Measurements from ENCODE around the gene FES.

The FES gene

DNA sequence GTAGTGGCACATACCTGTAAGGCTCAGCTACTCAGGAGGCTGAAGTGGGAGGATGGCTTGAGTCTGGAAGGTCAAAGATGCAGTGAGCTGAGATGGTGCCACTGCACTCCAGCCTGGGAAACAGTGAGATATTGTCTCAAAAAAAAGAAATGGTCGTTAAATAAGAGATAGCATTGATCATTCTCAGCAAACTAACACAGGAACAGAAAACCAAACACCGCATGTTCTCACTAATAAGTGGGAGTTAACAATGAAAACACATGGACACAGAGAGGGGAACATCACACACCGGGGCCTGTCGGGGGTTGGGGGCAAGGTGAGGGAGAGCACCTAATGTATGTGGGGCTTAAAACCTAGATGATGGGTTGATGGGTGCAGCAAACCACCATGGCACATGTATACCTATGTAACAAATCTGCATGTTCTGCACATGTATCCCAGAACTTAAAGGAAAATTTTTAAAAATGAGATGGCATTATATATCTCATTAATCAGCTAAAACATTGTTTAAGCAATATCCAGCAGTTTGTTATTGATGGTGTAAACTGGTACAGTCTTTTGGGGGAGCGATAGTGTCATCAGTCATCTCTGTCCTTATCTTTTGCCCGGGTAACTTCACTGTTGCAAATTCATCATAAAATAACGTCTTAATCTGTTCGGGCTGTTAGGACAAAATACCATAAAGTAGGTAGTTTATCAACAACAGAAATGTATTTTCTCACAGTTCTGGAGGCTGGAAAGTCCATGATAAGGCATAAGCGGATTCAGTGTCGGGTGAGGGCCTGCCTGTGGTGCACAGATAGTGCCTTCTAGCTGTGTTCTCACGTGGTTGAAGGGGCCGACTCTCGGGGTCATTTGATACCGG lies 17.1 kb downstream of the FES start:
- peak overlapping the region; percentile 70 for H3K4me3 ChIP-seq (replicated peaks; ENCODE audit: low read depth, low read length)
- DNase-seq (ENCODE audit: low read depth): no peak
- no peak for TF ChIP-seq CTCF (IDR thresholded peaks at IDR 0.05; ENCODE audit: low read length, missing control alignments)

GRCh38 chr15:90902040-90902839 lies 17.9 kb downstream of the FES start:
- peak overlapping the region; percentile 70 for H3K4me3 ChIP-seq (replicated peaks; ENCODE audit: low read depth, low read length)
- DNase-seq (ENCODE audit: low read depth): peak; percentile 82
- peak; percentile 76 for TF ChIP-seq CTCF (IDR thresholded peaks at IDR 0.05; ENCODE audit: low read length, missing control alignments)

GRCh38 chr15:90902840-90903732 lies 18.8 kb downstream of the FES start, which contains the start of gene MAN2A2:
TSS of gene MAN2A2 (plus strand) at chr15:90903302. CDS start at chr15:90904208, 906 bp downstream.
- peak within 1 kb of the TSS; percentile 70 for H3K4me3 ChIP-seq (replicated peaks; ENCODE audit: low read depth, low read length)
- DNase-seq (ENCODE audit: low read depth): peak; percentile 33
- TF ChIP-seq CTCF (IDR thresholded peaks at IDR 0.05; ENCODE audit: low read length, missing control alignments): no peak

DNA sequence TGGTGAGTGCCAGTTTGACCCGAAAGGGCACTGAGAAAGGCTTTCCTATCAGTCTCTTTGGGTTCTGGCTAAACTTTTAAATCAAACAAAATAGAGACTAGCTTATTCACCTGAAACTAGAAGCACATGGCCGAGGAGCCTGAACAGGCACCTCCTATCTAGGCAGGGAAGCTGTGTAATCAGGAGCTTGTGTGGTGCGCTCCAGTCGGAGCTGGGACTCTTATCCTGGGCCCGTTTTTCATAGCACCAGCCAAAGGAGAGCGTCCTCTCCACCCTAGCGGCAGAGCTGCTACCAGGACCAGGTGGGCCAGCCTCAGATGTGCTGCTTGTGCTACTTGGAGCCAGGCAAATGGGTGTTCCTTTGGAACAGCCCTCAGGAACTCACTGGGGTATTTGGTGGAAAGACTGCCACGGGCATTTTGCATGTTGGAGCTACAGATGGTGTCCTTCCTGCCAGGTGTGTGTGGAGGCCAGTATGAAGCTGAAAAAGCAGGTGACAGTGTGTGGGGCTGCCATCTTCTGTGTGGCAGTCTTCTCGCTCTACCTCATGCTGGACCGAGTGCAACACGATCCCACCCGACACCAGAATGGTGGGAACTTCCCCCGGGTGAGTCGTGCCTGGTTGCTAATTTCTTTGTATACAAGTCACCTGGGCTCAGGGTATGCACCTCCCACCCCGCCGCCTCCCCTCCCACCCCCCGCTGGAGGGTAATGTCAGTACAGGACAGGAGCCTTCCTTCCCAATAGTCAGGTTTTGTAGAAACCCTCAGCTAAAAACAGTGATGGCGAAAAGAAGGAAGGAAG lies 19.6 kb downstream of the FES start:
- no peak for TF ChIP-seq CTCF (IDR thresholded peaks at IDR 0.05; ENCODE audit: low read length, missing control alignments)
- DNase-seq (ENCODE audit: low read depth): no peak

DNA sequence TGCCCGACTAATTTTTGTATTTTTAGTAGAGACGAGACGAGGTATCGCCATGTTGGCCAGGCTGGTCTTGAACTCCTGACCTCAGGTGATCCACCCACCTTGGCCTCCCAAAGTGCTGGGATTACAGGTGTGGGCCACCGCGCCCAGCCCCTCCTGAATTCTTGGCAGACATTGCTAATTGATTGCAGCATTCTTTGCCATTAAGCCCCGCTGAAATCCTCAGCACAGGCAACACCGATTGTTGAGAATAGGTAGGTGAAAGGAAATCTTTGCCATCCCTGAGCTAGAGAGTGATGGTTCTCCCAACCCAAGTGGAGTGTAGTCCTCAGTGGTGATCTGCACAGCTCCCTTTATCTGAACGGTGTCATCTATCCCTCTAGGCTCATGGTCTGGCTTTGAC lies 20.4 kb downstream of the FES start:
- no peak overlapping the region for H3K4me3 ChIP-seq (replicated peaks; ENCODE audit: low read depth, low read length)
- no peak for DNase-seq (ENCODE audit: low read depth)
- no peak for TF ChIP-seq CTCF (IDR thresholded peaks at IDR 0.05; ENCODE audit: low read length, missing control alignments)

More for the DNA sequence above, 19.6 kb downstream of the FES start:
- H3K4me3 ChIP-seq (replicated peaks; ENCODE audit: low read depth, low read length): peak overlapping the region; percentile 70

Measured in fibroblast of pulmonary artery (primary cell).